ENCODE results near the gene SUMO2.

DNA sequence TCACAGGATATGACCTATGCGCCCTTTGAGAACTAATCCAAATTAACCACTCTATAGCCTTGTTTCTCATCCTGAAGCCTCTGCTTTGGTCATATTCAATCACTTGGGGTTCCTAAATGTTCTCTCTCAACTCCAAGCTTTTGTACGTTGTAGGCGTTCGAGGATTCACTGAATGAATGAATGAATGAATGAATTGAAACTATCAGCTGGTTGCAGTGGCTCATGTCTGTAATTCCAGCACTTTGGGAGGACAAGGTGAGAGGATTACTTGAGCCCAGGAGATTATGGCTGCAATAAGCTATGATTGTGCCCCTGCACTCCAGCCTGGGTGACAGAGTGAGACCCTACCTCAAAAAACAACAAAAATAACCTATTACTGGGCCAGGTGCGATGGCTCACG, 5.9 kb upstream of the SUMO2 start:
- TF ChIP-seq TAF1 (IDR thresholded peaks at IDR 0.05; ENCODE audit: low read depth, low read length) (no peak), POLR2A (IDR thresholded peaks at IDR 0.05; ENCODE audit: low read depth, low read length) (no peak), POLR2AphosphoS5 (IDR thresholded peaks at IDR 0.05; ENCODE audit: low read depth, low read length) (no peak), PAX5 (IDR thresholded peaks at IDR 0.05; ENCODE audit: insufficient read depth, low read length, severe bottlenecking) (no peak), SPI1 (IDR thresholded peaks at IDR 0.05; ENCODE audit: low read depth, low read length) (no peak), POU2F2 (IDR thresholded peaks at IDR 0.05; ENCODE audit: low read depth, low read length) (no peak)
